NK-92 treated with Interleukin-12 subunit alpha and Interleukin-12 subunit beta, amount 100 ng/mL, for 24 hours (cell line): ENCODE results near the gene MIEF1.

ENCODE experiments used
- DNase-seq: peaks from one replicate; lab custom pipeline; 2025; lab: John Stamatoyannopoulos, UW

The MIEF1 gene

GRCh38 chr22:39558254-39558727 lies 56.2 kb downstream of the MIEF1 start:
- DNase-seq = no peak

- no peak for DNase-seq
Observed at GRCh38 chr22:39558950-39559349, 56.9 kb downstream of the MIEF1 start.

- no peak for DNase-seq
Observed at GRCh38 chr22:39559456-39560105, 57.5 kb downstream of the MIEF1 start.

GRCh38 chr22:39560127-39560526 lies 58.0 kb downstream of the MIEF1 start:
- no peak for DNase-seq

- no peak for DNase-seq
Observed at GRCh38 chr22:39562839-39563489, 60.9 kb downstream of the MIEF1 start.

- DNase-seq = no peak
Observed at GRCh38 chr22:39563571-39564428, 61.7 kb downstream of the MIEF1 start.

- no peak for DNase-seq
Observed at GRCh38 chr22:39565414-39565944, 63.4 kb downstream of the MIEF1 start.

- DNase-seq = no peak
Observed at GRCh38 chr22:39567135-39567946, 65.3 kb downstream of the MIEF1 start.
